GM12801 (cell line): ENCODE measurements around the gene MRPL27.

Source experiments
- CTCF ChIP-seq: IDR thresholded peaks from one replicate; pipeline ENCODE4 v1.5.1; 2011; ENCODE audit warnings: control low read depth; ENCODE audit not compliant: insufficient read length; ENCODE audit errors: extremely low read depth

MRPL27 gene

GRCh38 chr17:50372758-50373556, at the start of gene MRPL27, which contains the start of gene EME1:
MRPL27 (minus strand) TSS chr17:50373184; CDS start chr17:50373170, 14 bp downstream.
EME1 (plus strand) TSS chr17:50373229; CDS start chr17:50375209, 1,980 bp downstream.
- TF ChIP-seq CTCF, result no peak

- TF ChIP-seq CTCF, result no peak
Observed at GRCh38 chr17:50422738-50423137, 49.8 kb upstream of the MRPL27 start.

GRCh38 chr17:50421308-50422051, 48.5 kb upstream of the MRPL27 start:
- no peak for TF ChIP-seq CTCF

GRCh38 chr17:50420419-50421112, 47.6 kb upstream of the MRPL27 start:
- no peak for TF ChIP-seq CTCF

- no peak for TF ChIP-seq CTCF
Observed at GRCh38 chr17:50414808-50415207, 41.8 kb upstream of the MRPL27 start.

- TF ChIP-seq CTCF, result no peak
Observed at GRCh38 chr17:50412188-50412732, 39.3 kb upstream of the MRPL27 start.

- TF ChIP-seq CTCF, result no peak
Observed at GRCh38 chr17:50407921-50408320, 34.9 kb upstream of the MRPL27 start.
